ENCODE results near the gene STAT5B. TPM values are rescaled to one million over a fixed set of nuclear protein-coding genes. Genes with fewer than 3 reads are reported as not detected.
"Not testable (repeated sequence)": the region's sequence is repeated elsewhere in the genome, so short reads cannot be mapped to it uniquely, and the experiment has no call there.

The STAT5B gene
- total RNA-seq, 4 donors from 2014 or later = 57.6 to 72.6 (median 63.3) TPM

DNA sequence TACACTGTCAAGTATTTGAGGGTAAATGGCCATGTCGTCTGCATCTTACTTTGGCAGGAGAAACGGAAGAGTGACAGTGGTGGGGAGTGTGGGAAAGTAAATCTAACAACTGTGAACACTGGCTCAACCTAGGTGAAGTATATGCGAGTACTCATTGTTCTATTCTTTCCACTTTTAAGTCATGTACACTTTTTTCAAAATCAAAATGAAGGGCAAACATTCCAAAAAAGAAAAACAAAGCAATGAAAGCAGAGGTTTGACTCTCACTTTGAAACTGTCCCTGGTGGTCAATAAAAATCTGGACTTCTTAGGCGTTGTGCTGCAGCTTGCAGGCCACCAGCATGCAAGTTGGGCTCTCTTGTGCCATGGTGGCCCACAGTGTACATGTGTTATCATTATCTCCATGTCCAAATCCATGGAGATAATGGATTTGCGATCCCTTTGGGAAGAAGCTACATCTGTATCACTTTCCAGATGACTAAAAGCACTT lies 32.7 kb downstream of the STAT5B start:
- H3K4me3 ChIP-seq (replicated peaks in 1 of 3) = no peak overlapping the region
- TF ChIP-seq POLR2A (IDR thresholded peaks at IDR 0.05) = no peak
- TF ChIP-seq, protein P1, sequence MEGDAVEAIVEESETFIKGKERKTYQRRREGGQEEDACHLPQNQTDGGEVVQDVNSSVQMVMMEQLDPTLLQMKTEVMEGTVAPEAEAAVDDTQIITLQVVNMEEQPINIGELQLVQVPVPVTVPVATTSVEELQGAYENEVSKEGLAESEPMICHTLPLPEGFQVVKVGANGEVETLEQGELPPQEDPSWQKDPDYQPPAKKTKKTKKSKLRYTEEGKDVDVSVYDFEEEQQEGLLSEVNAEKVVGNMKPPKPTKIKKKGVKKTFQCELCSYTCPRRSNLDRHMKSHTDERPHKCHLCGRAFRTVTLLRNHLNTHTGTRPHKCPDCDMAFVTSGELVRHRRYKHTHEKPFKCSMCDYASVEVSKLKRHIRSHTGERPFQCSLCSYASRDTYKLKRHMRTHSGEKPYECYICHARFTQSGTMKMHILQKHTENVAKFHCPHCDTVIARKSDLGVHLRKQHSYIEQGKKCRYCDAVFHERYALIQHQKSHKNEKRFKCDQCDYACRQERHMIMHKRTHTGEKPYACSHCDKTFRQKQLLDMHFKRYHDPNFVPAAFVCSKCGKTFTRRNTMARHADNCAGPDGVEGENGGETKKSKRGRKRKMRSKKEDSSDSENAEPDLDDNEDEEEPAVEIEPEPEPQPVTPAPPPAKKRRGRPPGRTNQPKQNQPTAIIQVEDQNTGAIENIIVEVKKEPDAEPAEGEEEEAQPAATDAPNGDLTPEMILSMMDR (IDR thresholded peaks at IDR 0.05) = no peak
- intact Hi-C loops (cut with DNase I) = no loop called here
- DNase-seq = no peak
- peaks cover 10 to 14% of the 10 kb centered on the region in 2 donors for H3K4me1 ChIP-seq
- H3K9me3 ChIP-seq = no peaks in the 10 kb centered on the region
- WGBS, 2 donors = 69 to 71% methylated on average over 5 of the region's 5 CpGs
- no peaks in the 10 kb centered on the region for H3K36me3 ChIP-seq
- no peaks in the 10 kb centered on the region for H3K27me3 ChIP-seq
- H3K27ac ChIP-seq = no peak overlapping the region

DNA sequence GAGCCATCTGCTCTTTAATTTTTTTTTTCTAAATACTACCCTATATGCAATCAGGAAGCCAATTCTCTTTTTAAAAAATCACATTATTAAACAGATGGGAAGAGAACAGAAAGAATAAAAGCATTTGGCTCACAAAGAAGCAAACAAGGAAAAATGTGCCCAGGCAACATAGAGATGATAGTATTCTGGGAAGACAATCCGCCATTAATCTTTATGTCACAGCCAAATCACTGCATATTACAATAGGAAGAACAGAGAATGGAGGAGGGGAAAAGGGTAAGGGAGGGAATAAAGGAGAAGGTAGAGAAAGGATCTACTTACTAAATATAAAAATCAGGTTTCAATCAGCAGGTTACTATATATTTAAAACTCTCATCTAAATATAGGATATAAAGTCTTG lies 34.3 kb downstream of the STAT5B start:
- Histone ChIP-seq H3K4me3 (replicated peaks in 1 of 3) (no peak overlapping the region), H3K27me3 (no peaks in the 10 kb centered on the region), H3K27ac (no peak overlapping the region), H3K9me3 (no peaks in the 10 kb centered on the region), H3K36me3 (no peaks in the 10 kb centered on the region), H3K4me1 (peaks cover 6 to 14% of the 10 kb centered on the region in 2 donors)
- TF ChIP-seq POLR2A (IDR thresholded peaks at IDR 0.05) = no peak
- TF ChIP-seq, protein P1 (IDR thresholded peaks at IDR 0.05) = no peak
- intact Hi-C loops (cut with DNase I) = no loop called here
- DNase-seq = no peak
- WGBS, 2 donors = 81 to 100% methylated on average over 1 of the region's 1 CpG

DNA sequence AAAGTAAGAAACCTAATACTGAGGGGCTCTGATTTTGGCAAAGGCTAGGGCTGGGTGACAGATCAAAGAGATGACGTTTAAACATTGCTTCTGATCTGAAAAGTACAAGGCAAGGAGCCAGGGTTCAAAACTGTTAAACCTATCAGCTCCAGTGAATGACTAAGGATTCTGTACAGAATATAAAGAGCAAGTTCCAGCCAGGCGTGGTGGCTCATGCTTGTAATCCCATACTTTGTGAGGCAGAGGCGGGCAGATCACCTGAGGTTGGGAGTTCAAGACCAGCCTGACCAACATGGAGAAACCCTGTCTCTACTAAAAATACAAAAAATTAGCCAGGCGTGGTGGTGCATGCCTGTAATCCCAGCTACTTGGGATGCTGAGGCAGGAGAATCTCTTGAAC lies 35.3 kb downstream of the STAT5B start:
- intact Hi-C loops (cut with DNase I); H3K4me3 ChIP-seq (replicated peaks in 1 of 3); H3K27me3 ChIP-seq; H3K27ac ChIP-seq; H3K36me3 ChIP-seq; DNase-seq; H3K9me3 ChIP-seq: not testable (repeated sequence)
- 87 to 89% methylated on average over 4 of the region's 4 CpGs for WGBS, 2 donors
- H3K4me1 ChIP-seq = peaks cover 6 to 14% of the 10 kb centered on the region in 2 donors

DNA sequence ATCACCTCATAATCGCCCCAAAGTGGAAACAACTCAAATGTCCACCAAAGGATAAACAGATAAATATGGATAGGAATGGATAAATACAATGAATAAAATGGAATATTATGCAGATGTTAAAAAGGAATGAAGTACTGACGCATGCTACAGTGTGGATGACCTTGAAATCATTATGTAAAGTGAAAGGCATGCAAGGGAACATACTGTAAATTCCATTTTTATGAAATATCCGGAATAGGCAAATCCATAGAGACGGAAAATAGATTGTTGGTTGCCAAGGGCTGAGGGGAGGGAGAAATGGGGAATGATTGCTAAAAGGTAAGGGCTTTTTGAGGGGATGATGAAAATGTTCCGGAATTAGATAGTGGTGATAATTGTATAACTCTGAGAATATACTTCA lies 36.0 kb downstream of the STAT5B start:
- H3K36me3 ChIP-seq = no peaks in the 10 kb centered on the region
- intact Hi-C loops (cut with DNase I) = no loop called here
- H3K27ac ChIP-seq = no peak overlapping the region
- H3K4me1 ChIP-seq = peaks cover 6 to 14% of the 10 kb centered on the region in 2 donors
- H3K27me3 ChIP-seq = no peaks in the 10 kb centered on the region
- no peak overlapping the region for H3K4me3 ChIP-seq (replicated peaks in 1 of 3)
- no peaks in the 10 kb centered on the region for H3K9me3 ChIP-seq
- no peak for DNase-seq
- WGBS, 2 donors = 88 to 89% methylated on average over 5 of the region's 5 CpGs
- no peak for TF ChIP-seq POLR2A (IDR thresholded peaks at IDR 0.05)
- TF ChIP-seq, protein P1 (IDR thresholded peaks at IDR 0.05) = no peak

DNA sequence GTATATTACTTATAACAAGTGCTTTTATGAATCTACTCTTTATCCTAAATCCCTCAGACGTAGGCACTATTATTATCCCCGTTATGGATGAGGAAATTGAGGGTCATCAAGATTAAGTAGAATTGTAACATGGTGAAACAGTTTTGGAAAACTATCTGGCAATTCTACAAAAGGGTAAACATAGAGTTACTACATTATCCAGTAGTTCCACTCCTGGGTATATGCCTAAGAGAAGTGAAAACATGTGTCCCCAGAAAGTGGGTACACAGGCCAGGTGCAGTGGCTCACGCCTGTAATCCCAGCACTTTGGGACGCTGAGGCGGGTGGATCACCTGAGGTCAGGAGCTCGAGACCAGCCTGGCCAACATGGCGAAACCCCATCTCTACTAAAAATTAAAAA lies 36.6 kb downstream of the STAT5B start:
- H3K4me3 ChIP-seq (replicated peaks in 1 of 3); H3K9me3 ChIP-seq; H3K36me3 ChIP-seq; H3K27ac ChIP-seq; intact Hi-C loops (cut with DNase I); H3K27me3 ChIP-seq; DNase-seq: not testable (repeated sequence)
- peaks cover 6 to 14% of the 10 kb centered on the region in 2 donors for H3K4me1 ChIP-seq
- 94 to 97% methylated on average over 7 of the region's 7 CpGs for WGBS, 2 donors

DNA sequence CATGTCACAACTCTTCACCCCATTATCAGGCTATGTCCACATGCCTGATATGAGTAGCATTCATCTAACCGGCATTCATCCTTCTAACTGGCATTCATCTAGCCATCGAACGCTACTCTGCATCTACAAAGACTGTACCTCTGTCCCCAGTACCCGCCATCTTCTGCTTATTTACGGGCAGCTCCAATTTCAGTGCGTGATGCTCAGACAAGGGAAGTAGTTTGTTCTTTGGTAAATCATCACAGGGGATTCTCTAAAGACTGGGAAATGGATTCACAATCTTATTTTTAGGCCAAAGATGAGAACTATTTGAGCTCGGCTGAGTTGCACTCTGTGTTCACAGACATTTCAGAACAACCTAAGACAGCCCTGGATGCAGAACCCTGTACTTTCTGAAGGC lies 39.4 kb downstream of the STAT5B start:
- no peaks in the 10 kb centered on the region for H3K9me3 ChIP-seq
- DNase-seq = no peak
- TF ChIP-seq, protein P1 (IDR thresholded peaks at IDR 0.05) = no peak
- no peak for TF ChIP-seq POLR2A (IDR thresholded peaks at IDR 0.05)
- no peaks in the 10 kb centered on the region for H3K4me1 ChIP-seq
- no peaks in the 10 kb centered on the region for H3K27me3 ChIP-seq
- intact Hi-C loops (cut with DNase I) = no loop called here
- no peak overlapping the region for H3K27ac ChIP-seq
- H3K36me3 ChIP-seq = no peaks in the 10 kb centered on the region
- H3K4me3 ChIP-seq (replicated peaks in 1 of 3) = no peak overlapping the region
- 97% methylated on average over 7 of the region's 7 CpGs for WGBS, 2 donors

Measured in thyroid gland (tissue), 4 donors.